ENCODE measurements around the gene FARP1. TPM values are rescaled to one million over a fixed set of nuclear protein-coding genes. Genes with fewer than 3 reads are reported as not detected.

Gene FARP1
- total RNA-seq, 4 donors from 2014 or later = 11.0 to 27.2 (median 13.6) TPM

- Histone ChIP-seq H3K27me3 (no peaks in the 10 kb centered on the region), H3K4me1 (peaks cover 14% of the 10 kb centered on the region), H3K4me3 (no peak overlapping the region), H3K27ac (peak overlapping the region; percentile 22), H3K36me3 (peaks cover 56% of the 10 kb centered on the region), H3K9me3 (no peaks in the 10 kb centered on the region)
- no peak for TF ChIP-seq CTCF (IDR thresholded peaks at IDR 0.05)
- no peak for TF ChIP-seq POLR2A (IDR thresholded peaks at IDR 0.05)
- no peak for DNase-seq (ENCODE audit: low spot score in 2 of 2)
- WGBS = 35% methylated on average over 6 of the region's 11 CpGs
Observed at GRCh38 chr13:98443329-98443728, 300.4 kb downstream of the FARP1 start.

GRCh38 chr13:98443800-98444325 lies 301.0 kb downstream of the FARP1 start:
- peak overlapping the region; percentile 22 for H3K27ac ChIP-seq
- TF ChIP-seq POLR2A (IDR thresholded peaks at IDR 0.05) = no peak
- TF ChIP-seq CTCF (IDR thresholded peaks at IDR 0.05) = no peak
- no peak for TF ChIP-seq EP300 (IDR thresholded peaks at IDR 0.05)
- TF ChIP-seq POLR2AphosphoS5 (IDR thresholded peaks at IDR 0.05) = no peak
- peaks cover 55% of the 10 kb centered on the region for H3K36me3 ChIP-seq
- DNase-seq (ENCODE audit: low spot score in 2 of 2) = no peak
- peaks cover 14% of the 10 kb centered on the region for H3K4me1 ChIP-seq
- no peaks in the 10 kb centered on the region for H3K27me3 ChIP-seq
- 88% methylated on average over 21 of the region's 21 CpGs for whole genome bisulfite sequencing
- H3K9me3 ChIP-seq = no peaks in the 10 kb centered on the region
- H3K4me3 ChIP-seq = no peak overlapping the region

- 93% methylated on average over 16 of the region's 16 CpGs for WGBS
- H3K4me1 ChIP-seq = peaks cover 14% of the 10 kb centered on the region
- no peak for DNase-seq (ENCODE audit: low spot score in 2 of 2)
- peak overlapping the region; percentile 11 for H3K27ac ChIP-seq
- H3K4me3 ChIP-seq = no peak overlapping the region
- no peak for TF ChIP-seq CTCF (IDR thresholded peaks at IDR 0.05)
- TF ChIP-seq POLR2AphosphoS5 (IDR thresholded peaks at IDR 0.05) = no peak
- no peak for TF ChIP-seq POLR2A (IDR thresholded peaks at IDR 0.05)
- no peak for TF ChIP-seq EP300 (IDR thresholded peaks at IDR 0.05)
- H3K36me3 ChIP-seq = peaks cover 54% of the 10 kb centered on the region
- H3K9me3 ChIP-seq = no peaks in the 10 kb centered on the region
- H3K27me3 ChIP-seq = no peaks in the 10 kb centered on the region
Observed at GRCh38 chr13:98444381-98444780, 301.5 kb downstream of the FARP1 start.

GRCh38 chr13:98445340-98446233 lies 302.7 kb downstream of the FARP1 start:
- H3K36me3 ChIP-seq = peaks cover 44% of the 10 kb centered on the region
- no peak overlapping the region for H3K4me3 ChIP-seq
- 23% methylated on average over 13 of the region's 18 CpGs for WGBS
- TF ChIP-seq POLR2AphosphoS5 (IDR thresholded peaks at IDR 0.05) (peak in 1 of 3 donors; percentile 11), POLR2A (IDR thresholded peaks at IDR 0.05) (no peak), CTCF (IDR thresholded peaks at IDR 0.05) (peak; percentile 86 to 98)
- H3K27ac ChIP-seq = peak overlapping the region; percentile 52
- no peaks in the 10 kb centered on the region for H3K27me3 ChIP-seq
- no peaks in the 10 kb centered on the region for H3K9me3 ChIP-seq
- no peak for DNase-seq (ENCODE audit: low spot score in 2 of 2)
- peaks cover 23% of the 10 kb centered on the region for H3K4me1 ChIP-seq

- WGBS = 62% methylated on average over 2 of the region's 11 CpGs
- Histone ChIP-seq H3K27me3 (no peaks in the 10 kb centered on the region), H3K4me3 (no peak overlapping the region), H3K36me3 (peaks cover 38% of the 10 kb centered on the region), H3K27ac (no peak overlapping the region), H3K4me1 (peaks cover 26% of the 10 kb centered on the region), H3K9me3 (no peaks in the 10 kb centered on the region)
- DNase-seq (ENCODE audit: low spot score in 2 of 2) = no peak
- no peak for TF ChIP-seq POLR2AphosphoS5 (IDR thresholded peaks at IDR 0.05)
- TF ChIP-seq EP300 (IDR thresholded peaks at IDR 0.05) = no peak
- no peak for TF ChIP-seq POLR2A (IDR thresholded peaks at IDR 0.05)
- no peak for TF ChIP-seq CTCF (IDR thresholded peaks at IDR 0.05)
Observed at GRCh38 chr13:98446234-98446621, 303.3 kb downstream of the FARP1 start.

All from suprapubic skin (tissue), 4 donors.